ENCODE data around the gene KCNMA1. TPM values are rescaled to one million over a fixed set of nuclear protein-coding genes. Genes with fewer than 3 reads are reported as not detected.
"Not testable (repeated sequence)": the region's sequence is repeated elsewhere in the genome, so short reads cannot be mapped to it uniquely, and the experiment has no call there.

The KCNMA1 gene
- total RNA-seq, 1 donor from 2014 or later: 30.1 TPM

DNA sequence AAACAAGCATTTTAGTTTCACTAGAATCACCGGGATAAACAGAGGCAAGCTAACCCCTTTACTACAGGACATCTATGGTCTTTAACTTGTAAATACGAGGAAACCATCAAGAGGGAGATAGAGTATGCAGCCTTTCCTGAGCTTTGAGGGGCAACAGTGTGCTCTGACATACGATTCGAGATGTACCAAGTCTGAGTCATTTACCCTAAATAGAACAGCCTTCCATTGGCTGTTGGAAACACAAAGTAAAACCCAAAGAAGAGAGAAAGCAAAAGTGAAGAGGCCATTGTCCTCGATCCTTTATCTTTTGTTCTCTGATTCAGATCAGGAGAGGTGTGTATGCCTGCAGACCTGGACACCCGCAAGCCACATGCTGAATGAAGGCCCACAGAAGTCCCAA lies 289.5 kb downstream of the KCNMA1 start:
- no peak overlapping the region for H3K27ac Mint-ChIP-seq
- no peak for DNase-seq (ENCODE audit: extremely low spot score, unreplicated experiment)

DNA sequence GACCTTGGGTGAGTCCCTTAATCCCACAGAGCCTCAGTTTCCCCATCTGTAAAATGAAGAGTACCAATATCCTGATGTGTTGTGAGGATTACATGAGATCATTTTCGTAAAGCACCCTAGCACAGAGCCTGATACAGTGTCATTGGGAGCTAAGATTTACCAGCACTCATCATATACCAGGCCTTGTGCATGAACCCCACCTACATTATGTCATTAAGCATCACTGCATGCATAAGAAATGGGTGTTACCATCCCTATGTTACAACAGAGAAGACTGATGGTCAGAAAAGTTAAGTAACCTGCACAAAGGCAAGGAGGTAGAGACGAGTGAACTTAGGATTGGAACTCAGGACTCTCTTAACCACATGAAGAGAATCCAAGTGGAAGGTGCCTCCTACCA lies 290.6 kb downstream of the KCNMA1 start:
- Mint-ChIP-seq H3K27me3 (peaks cover 3% of the 10 kb centered on the region), H3K9me3 (no peaks in the 10 kb centered on the region), H3K4me3 (no peak overlapping the region), H3K27ac (no peak overlapping the region), H3K36me3 (peaks cover 3% of the 10 kb centered on the region), H3K4me1 (ENCODE audit: unreplicated experiment) (peaks cover 19% of the 10 kb centered on the region)
- DNase-seq (ENCODE audit: extremely low spot score, unreplicated experiment): no peak
- TF ChIP-seq, protein P1, sequence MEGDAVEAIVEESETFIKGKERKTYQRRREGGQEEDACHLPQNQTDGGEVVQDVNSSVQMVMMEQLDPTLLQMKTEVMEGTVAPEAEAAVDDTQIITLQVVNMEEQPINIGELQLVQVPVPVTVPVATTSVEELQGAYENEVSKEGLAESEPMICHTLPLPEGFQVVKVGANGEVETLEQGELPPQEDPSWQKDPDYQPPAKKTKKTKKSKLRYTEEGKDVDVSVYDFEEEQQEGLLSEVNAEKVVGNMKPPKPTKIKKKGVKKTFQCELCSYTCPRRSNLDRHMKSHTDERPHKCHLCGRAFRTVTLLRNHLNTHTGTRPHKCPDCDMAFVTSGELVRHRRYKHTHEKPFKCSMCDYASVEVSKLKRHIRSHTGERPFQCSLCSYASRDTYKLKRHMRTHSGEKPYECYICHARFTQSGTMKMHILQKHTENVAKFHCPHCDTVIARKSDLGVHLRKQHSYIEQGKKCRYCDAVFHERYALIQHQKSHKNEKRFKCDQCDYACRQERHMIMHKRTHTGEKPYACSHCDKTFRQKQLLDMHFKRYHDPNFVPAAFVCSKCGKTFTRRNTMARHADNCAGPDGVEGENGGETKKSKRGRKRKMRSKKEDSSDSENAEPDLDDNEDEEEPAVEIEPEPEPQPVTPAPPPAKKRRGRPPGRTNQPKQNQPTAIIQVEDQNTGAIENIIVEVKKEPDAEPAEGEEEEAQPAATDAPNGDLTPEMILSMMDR (conservative IDR thresholded peaks at IDR 0.05): no peak

More for the DNA sequence above, 289.5 kb downstream of the KCNMA1 start:
- TF ChIP-seq, protein P1 (conservative IDR thresholded peaks at IDR 0.05): no peak
- H3K4me3 Mint-ChIP-seq: no peak overlapping the region
- peaks cover 19% of the 10 kb centered on the region for H3K4me1 Mint-ChIP-seq (ENCODE audit: unreplicated experiment)
- peaks cover 3% of the 10 kb centered on the region for H3K27me3 Mint-ChIP-seq
- no peaks in the 10 kb centered on the region for H3K9me3 Mint-ChIP-seq
- peaks cover 3% of the 10 kb centered on the region for H3K36me3 Mint-ChIP-seq

DNA sequence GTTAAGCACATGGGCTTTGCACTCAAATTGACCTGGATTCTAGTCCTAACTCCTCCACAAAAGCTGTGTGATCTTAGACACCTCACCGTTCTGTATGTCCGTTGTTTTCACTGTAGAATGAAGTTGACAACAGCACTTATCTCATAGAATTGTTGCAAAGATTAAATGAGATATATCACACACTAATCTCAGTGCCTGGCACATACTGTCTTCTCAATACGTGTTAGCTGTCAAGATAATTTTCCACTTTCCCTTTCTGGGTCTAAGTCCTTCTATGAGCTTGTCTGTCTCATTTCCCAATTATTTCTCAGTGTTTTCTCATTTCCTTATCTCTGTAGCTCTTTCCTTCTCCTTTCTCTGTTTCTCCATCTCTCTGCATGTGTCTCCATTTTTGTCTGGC lies 296.6 kb downstream of the KCNMA1 start:
- no peak for DNase-seq (ENCODE audit: extremely low spot score, unreplicated experiment)
- TF ChIP-seq, protein P1 (conservative IDR thresholded peaks at IDR 0.05): no peak
- no peak overlapping the region for H3K4me3 Mint-ChIP-seq
- H3K9me3 Mint-ChIP-seq: no peaks in the 10 kb centered on the region
- peaks cover 3% of the 10 kb centered on the region for H3K27me3 Mint-ChIP-seq
- H3K36me3 Mint-ChIP-seq: no peaks in the 10 kb centered on the region
- H3K4me1 Mint-ChIP-seq (ENCODE audit: unreplicated experiment): no peaks in the 10 kb centered on the region
- no peak overlapping the region for H3K27ac Mint-ChIP-seq

DNA sequence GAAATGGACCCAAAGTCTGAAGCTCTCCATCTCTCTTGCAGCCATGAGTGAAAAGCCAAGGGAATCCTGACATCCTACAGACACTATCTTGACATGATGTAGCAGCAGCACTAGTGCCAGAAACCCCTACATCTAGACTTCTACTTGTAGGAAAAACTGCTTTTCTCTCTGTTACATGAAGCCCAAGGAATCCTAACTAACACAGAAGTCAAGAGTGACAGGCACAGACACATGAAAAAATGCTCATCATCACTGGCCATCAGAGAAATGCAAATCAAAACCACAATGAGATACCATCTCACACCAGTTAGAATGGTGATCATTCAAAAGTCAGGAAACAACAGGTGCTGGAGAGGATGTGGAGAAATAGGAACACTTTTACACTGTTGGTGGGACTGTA lies 297.7 kb downstream of the KCNMA1 start:
- not testable (repeated sequence) for H3K4me1 Mint-ChIP-seq (ENCODE audit: unreplicated experiment); H3K27me3 Mint-ChIP-seq; H3K4me3 Mint-ChIP-seq; H3K27ac Mint-ChIP-seq; H3K36me3 Mint-ChIP-seq; DNase-seq (ENCODE audit: extremely low spot score, unreplicated experiment); H3K9me3 Mint-ChIP-seq

DNA sequence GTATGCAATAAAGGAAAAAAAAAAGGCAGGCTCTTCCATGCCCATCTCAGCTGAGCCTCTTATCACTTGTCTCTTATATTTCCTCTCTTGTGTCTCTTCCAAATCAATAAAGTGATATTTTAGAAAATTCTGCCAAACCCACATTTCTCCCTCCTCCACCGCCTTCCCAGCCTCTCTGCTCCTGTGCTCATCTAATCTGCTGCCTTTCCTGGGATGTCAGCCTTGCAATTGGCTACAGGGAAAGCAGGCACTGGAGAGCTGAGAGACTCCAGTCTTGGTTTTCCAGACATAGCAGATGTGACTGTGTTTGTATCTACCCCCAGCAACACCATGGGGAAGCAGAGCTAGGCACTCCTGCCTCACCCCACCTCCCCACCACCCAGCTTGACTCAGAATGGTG lies 298.4 kb downstream of the KCNMA1 start:
- TF ChIP-seq, protein P1 (conservative IDR thresholded peaks at IDR 0.05): no peak
- Mint-ChIP-seq H3K9me3 (no peaks in the 10 kb centered on the region), H3K4me3 (no peak overlapping the region), H3K27ac (no peak overlapping the region), H3K4me1 (ENCODE audit: unreplicated experiment) (peaks cover under 1% of the 10 kb centered on the region), H3K36me3 (no peaks in the 10 kb centered on the region), H3K27me3 (no peaks in the 10 kb centered on the region)
- DNase-seq (ENCODE audit: extremely low spot score, unreplicated experiment): no peak

DNA sequence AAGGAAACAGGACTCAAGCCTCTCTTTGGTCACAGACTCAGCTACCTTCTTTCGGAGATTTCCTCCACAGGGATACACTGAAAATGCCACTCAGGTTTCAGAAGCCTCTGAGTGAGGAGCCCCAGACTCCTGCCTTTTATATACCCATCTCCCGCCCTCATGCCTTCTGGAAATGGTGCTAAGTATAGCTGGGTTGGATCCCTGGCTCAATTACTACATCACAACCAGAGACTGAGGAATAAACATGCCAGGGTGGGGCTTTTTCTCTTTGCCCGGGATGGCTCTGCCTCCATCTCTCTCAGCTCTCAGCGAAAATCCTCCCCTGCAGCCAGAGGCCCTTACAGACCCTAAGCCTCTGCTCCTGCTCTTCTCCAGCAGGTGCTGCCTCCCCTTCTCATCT lies 299.5 kb downstream of the KCNMA1 start:
- H3K4me3 Mint-ChIP-seq: no peak overlapping the region
- TF ChIP-seq, protein P1 (conservative IDR thresholded peaks at IDR 0.05): no peak

More for the DNA sequence above, 299.5 kb downstream of the KCNMA1 start:
- Mint-ChIP-seq H3K9me3 (no peaks in the 10 kb centered on the region), H3K27ac (no peak overlapping the region), H3K27me3 (no peaks in the 10 kb centered on the region), H3K36me3 (no peaks in the 10 kb centered on the region), H3K4me1 (ENCODE audit: unreplicated experiment) (peaks cover 6% of the 10 kb centered on the region)
- no peak for DNase-seq (ENCODE audit: extremely low spot score, unreplicated experiment)
